Coronary artery (tissue), 2 donors: ENCODE data around the gene BBS1.
"Not testable (repeated sequence)": the region's sequence is repeated elsewhere in the genome, so short reads cannot be mapped to it uniquely, and the experiment has no call there.

Experiments used
- DNase-seq: peaks from one replicate; pipeline ENCODE4 v3.0.0-alpha.2; 2017; ENCODE audit warnings: low spot score
- H3K27ac ChIP-seq, 2 donors: fragments of 200-600 bp; sonication (generic); one replicate each; pipeline ENCODE4 v1.5.1; 2016 to 2019
- H3K4me3 ChIP-seq: fragments of 200-600 bp; sonication (generic); 2 replicates; pipeline ENCODE4 v1.5.1; 2016; ENCODE audit warnings: mild to moderate bottlenecking, moderate library complexity
- CTCF ChIP-seq: fragments of 200-600 bp; sonication (generic); IDR thresholded peaks from one replicate; pipeline ENCODE4 v1.5.1; 2019; ENCODE audit warnings: antibody characterized with exemption

BBS1 gene

GRCh38 chr11:66510271-66510989 is at the start of gene BBS1:
BBS1 (plus strand) TSS chr11:66510635; CDS start chr11:66510660, 25 bp downstream.
- peak; percentile 90 for DNase-seq
- no peak for TF ChIP-seq CTCF
- Histone ChIP-seq H3K4me3 (peak within 1 kb of the TSS; percentile 74), H3K27ac (peak within 1 kb of the TSS; percentile 64 to 75)

GRCh38 chr11:66462010-66462409 is 48.4 kb upstream of the BBS1 start:
- no peak overlapping the region for H3K4me3 ChIP-seq
- no peak for TF ChIP-seq CTCF
- no peak for DNase-seq
- no peak overlapping the region for H3K27ac ChIP-seq

DNA sequence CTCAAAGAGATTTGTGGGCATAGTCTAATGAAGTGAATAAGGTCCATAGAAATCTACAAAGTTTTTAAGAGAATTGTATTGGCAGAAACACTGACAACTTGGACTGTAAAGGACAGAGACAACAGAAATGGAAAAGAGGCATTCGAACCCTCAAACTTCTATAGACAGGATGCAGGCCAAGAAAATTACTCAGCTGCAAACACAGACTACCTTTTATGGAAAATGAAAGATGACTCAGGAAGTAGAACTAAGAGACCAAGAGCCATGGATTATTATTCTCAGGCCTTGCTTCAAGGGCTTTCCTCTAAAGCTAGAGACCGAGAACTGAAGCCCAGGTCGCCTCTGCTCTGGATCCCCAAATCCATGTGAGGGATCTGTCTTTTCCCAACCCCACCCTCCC is 47.5 kb upstream of the BBS1 start:
- Histone ChIP-seq H3K27ac (no peak overlapping the region), H3K4me3 (no peak overlapping the region)
- no peak for TF ChIP-seq CTCF
- DNase-seq = no peak

DNA sequence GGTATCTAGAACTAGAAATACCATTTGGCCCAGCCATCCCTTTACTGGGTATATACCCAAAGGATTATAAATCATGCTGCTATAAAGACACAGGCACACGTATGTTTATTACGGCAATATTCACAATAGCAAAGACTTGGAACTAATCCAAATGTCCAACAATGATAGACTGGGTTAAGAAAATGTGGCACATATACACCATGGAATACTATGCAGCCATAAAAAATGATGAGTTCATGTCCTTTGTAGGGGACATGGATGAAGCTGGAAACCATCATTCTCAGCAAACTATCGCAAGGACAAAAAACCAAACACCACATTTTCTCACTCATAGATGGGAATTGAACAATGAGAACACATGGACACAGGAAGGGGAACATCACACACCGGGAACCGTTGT is 46.3 kb upstream of the BBS1 start:
- H3K4me3 ChIP-seq, H3K27ac ChIP-seq, DNase-seq: not testable (repeated sequence)

DNA sequence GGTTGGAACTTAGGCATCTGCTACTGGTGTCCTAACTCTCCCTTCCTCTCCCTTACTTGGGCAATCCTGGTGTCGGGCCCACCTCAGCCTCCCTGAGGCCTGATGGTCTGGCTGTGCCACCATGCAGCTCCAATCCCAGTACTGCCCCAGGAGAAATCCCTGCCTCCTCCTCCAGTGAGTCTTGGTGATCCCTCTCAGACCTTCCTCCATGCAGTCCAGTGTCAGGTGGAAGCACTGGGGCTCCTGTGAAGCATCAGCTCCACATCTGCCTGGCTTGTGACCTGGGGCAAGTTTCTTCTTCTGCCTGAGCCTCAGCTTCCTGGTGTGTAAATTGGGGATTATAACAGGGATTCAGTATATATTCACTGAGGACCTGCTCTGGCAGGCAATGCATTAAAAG is 45.5 kb upstream of the BBS1 start:
- no peak for DNase-seq
- no peak overlapping the region for H3K4me3 ChIP-seq
- H3K27ac ChIP-seq = peak overlapping the region; percentile 0 to 1
- TF ChIP-seq CTCF = no peak

GRCh38 chr11:66465373-66466224 is 44.8 kb upstream of the BBS1 start:
- H3K27ac ChIP-seq = peak overlapping the region; percentile 0 to 87
- peak overlapping the region; percentile 87 for H3K4me3 ChIP-seq
- no peak for TF ChIP-seq CTCF
- no peak for DNase-seq

GRCh38 chr11:66466225-66467033 is 44.0 kb upstream of the BBS1 start, which contains the start of gene PELI3:
PELI3 (plus strand) TSS chr11:66466905; CDS start chr11:66468129, 1,224 bp downstream.
- Histone ChIP-seq H3K4me3 (peak within 1 kb of the TSS; percentile 87), H3K27ac (peak within 1 kb of the TSS; percentile 58 to 87)
- peak; percentile 95 for DNase-seq
- no peak for TF ChIP-seq CTCF
